BJ (cell line): ENCODE data around the gene RCSD1. TPM values are rescaled to one million over a fixed set of nuclear protein-coding genes. Genes with fewer than 3 reads are reported as not detected.

Experiments used
- CTCF ChIA-PET: fragments of 350-600 bp; formaldehyde crosslinking; extraction: SDS; loops from one replicate; lab custom pipeline; 2021; ENCODE audit warnings: antibody characterized with exemption, inconsistent platforms; lab: Yijun Ruan, JAX
- POLR2A ChIA-PET: fragments of 300-600 bp; sonication (Branson Sonifier 250); formaldehyde crosslinking; extraction: SDS; loops from one replicate; lab custom pipeline; 2021; ENCODE audit warnings: antibody characterized with exemption; lab: Charles Lee
- DNase-seq: peaks from one replicate; pipeline ENCODE4 v3.0.0-alpha.2; 2011; ENCODE audit warnings: low read depth
- H3K27me3 ChIP-seq: 2 replicates; pipeline ENCODE4 v1.6.0; 2011; ENCODE audit warnings: low read length; ENCODE audit not compliant: control insufficient read depth, insufficient read depth
- H3K36me3 ChIP-seq: 2 replicates; pipeline ENCODE4 v1.5.1; 2011; ENCODE audit warnings: low read length; ENCODE audit not compliant: control insufficient read depth, insufficient read depth
- H3K4me3 ChIP-seq: 2 replicates; pipeline ENCODE4 v1.5.1; 2011; ENCODE audit warnings: low read depth, mild to moderate bottlenecking, control low read depth, low read length
- CTCF ChIP-seq: IDR thresholded peaks from 2 replicates; pipeline ENCODE4 v1.5.1; 2011; ENCODE audit warnings: low read depth, mild to moderate bottlenecking, control low read depth, inconsistent platforms, low read length, moderate library complexity; ENCODE audit not compliant: insufficient read depth
- polyA plus RNA-seq: library from polyadenylated mRNA; depleted of rRNA; stranded (reverse); fragments of >200 nt; gene quantifications from 2 replicates; pipeline ENCODE4 v1.2.3, GENCODE V29; 2011

Gene RCSD1
- polyA plus RNA-seq, 1 experiment = not detected

GRCh38 chr1:167634435-167634834 lies 4.4 kb downstream of the RCSD1 start:
- Histone ChIP-seq H3K4me3 (no peak overlapping the region), H3K36me3 (no peaks in the 10 kb centered on the region), H3K27me3 (peaks cover 28% of the 10 kb centered on the region)
- ChIA-PET POLR2A (no interaction called here), CTCF (interaction anchor here (0.6 kb wide), 1 partner anchor 68 kb away, joined by 3 read pairs; no protein-coding TSS in a partner anchor)
- no peak for TF ChIP-seq CTCF
- DNase-seq = no peak

- TF ChIP-seq CTCF = no peak
- Histone ChIP-seq H3K36me3 (no peaks in the 10 kb centered on the region), H3K27me3 (peaks cover 22% of the 10 kb centered on the region), H3K4me3 (no peak overlapping the region)
- POLR2A ChIA-PET = no interaction called here
- no peak for DNase-seq
- CTCF ChIA-PET = interaction anchor here (0.6 to 1.1 kb wide), 2 partner anchors 12 to 69 kb away, joined by 3 read pairs; no protein-coding TSS in a partner anchor
These were observed 5.2 kb downstream of the RCSD1 start for GRCh38 chr1:167635156-167635648.

GRCh38 chr1:167635941-167636340 lies 5.9 kb downstream of the RCSD1 start:
- POLR2A ChIA-PET = no interaction called here
- no peak for TF ChIP-seq CTCF
- CTCF ChIA-PET = interaction anchor here (1.1 kb wide), 1 partner anchor 12 kb away, joined by 3 read pairs; no protein-coding TSS in a partner anchor
- H3K36me3 ChIP-seq = no peaks in the 10 kb centered on the region
- no peak for DNase-seq
- H3K4me3 ChIP-seq = no peak overlapping the region
- peaks cover 15% of the 10 kb centered on the region for H3K27me3 ChIP-seq

- Histone ChIP-seq H3K27me3 (peaks cover 9% of the 10 kb centered on the region), H3K36me3 (no peaks in the 10 kb centered on the region), H3K4me3 (no peak overlapping the region)
- ChIA-PET POLR2A (no interaction called here), CTCF (interaction anchor here (1.1 kb wide), 1 partner anchor 25 kb away, joined by 3 read pairs; no protein-coding TSS in a partner anchor)
- TF ChIP-seq CTCF = no peak
- DNase-seq = no peak
These were observed 8.0 kb downstream of the RCSD1 start for GRCh38 chr1:167638064-167638463.

GRCh38 chr1:167640051-167640450 lies 10.0 kb downstream of the RCSD1 start:
- H3K36me3 ChIP-seq = no peaks in the 10 kb centered on the region
- no peak for TF ChIP-seq CTCF
- ChIA-PET POLR2A (no interaction called here), CTCF (no interaction called here)
- peaks cover 7% of the 10 kb centered on the region for H3K27me3 ChIP-seq
- DNase-seq = no peak
- H3K4me3 ChIP-seq = no peak overlapping the region
